GM12872 (cell line): ENCODE measurements around the gene GTF2A1.

Experiments used
- CTCF ChIP-seq: IDR thresholded peaks from 3 replicates; pipeline ENCODE4 v1.5.1; 2011; ENCODE audit warnings: low read depth, mild to moderate bottlenecking, low read length, moderate library complexity; ENCODE audit not compliant: insufficient read depth

Gene GTF2A1

GRCh38 chr14:81220830-81221578 lies at the start of gene GTF2A1:
GTF2A1 (minus strand) TSS chr14:81220959; CDS start chr14:81220518, 441 bp downstream.
- TF ChIP-seq CTCF, result no peak

DNA sequence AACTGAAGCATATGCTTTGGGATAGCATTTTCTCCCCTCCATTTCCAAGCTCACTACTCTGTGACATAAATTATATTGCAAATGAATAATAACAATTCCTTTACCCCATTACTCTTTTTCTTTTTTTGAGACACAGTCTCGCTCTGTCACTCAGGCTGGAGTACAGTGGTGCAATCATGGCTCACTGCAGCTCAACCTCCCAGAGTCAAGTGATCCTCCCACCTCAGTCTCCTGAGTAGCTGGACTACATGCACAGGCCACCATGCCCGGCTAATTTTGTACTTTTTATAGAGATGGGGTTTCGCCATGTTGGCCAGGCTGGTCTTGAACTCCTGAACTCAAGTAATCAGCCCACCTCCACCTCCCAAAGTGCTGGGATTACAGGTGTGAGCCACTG lies 49.2 kb upstream of the GTF2A1 start:
- no peak for TF ChIP-seq CTCF

GRCh38 chr14:81269100-81269978 lies 48.6 kb upstream of the GTF2A1 start:
- peak; percentile 66 for TF ChIP-seq CTCF

DNA sequence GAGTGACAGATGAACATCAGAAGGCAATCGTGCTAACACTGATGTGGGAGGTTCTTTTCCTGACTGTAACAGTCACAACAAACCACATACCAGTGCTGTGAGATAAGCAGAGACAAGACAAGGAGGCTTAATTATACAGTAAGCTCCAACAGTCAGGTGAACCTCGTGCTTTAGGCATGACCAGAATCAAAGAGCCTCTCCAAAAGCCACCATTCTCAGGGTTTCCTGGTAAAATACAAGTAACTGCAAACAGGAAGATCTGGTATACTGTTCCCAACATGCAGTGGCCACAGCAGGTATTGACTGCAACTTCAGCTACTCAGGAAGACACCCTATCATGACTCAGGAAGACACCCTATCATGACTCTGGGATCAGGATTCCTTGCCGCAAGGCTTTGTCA lies 47.3 kb upstream of the GTF2A1 start:
- TF ChIP-seq CTCF, result no peak

GRCh38 chr14:81265636-81266169 lies 44.9 kb upstream of the GTF2A1 start:
- no peak for TF ChIP-seq CTCF

- TF ChIP-seq CTCF, result no peak
Observed at GRCh38 chr14:81264671-81265070, 43.9 kb upstream of the GTF2A1 start.

DNA sequence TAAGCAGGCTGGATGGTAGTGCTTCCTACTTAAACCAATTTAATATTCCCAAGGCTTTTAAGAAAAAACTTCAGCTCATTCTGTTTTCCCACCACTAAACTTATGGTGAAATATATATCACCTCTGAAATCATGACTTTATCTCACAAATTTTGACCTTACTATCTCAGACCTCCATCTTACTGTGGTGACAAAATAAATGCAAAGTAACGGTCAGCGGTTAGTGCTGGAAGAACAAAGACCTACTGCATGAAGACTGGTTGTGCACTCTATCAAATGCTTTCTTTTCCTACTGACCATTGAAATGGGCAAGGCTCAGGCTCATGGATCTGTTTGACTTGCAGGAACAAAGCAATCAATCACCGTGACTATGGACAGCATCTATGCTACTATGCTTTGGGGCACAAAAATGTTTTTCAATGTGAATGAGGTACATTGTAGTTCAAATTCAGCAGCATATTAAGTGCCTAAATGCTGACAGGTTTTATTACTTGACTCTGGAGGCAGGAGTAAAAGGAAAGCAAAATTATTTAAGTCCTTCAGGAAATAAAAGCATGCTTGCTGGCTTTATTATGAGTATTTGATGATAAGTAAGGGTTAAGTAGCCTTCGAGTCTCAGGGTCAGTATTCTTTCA lies 43.1 kb upstream of the GTF2A1 start:
- no peak for TF ChIP-seq CTCF
